H1 (cell line): ENCODE results near the gene CCDC120.

Experiments
- BACH1 ChIP-seq: IDR thresholded peaks from 2 replicates; pipeline ENCODE4 v1.6.1; 2012; ENCODE audit warnings: low read length, improper control_type of control experiment
- BRCA1 ChIP-seq: IDR thresholded peaks from 2 replicates; pipeline ENCODE4 v1.6.1; 2012; ENCODE audit warnings: low read depth, low read length, improper control_type of control experiment
- CTBP2 ChIP-seq: IDR thresholded peaks from 2 replicates; pipeline ENCODE4 v1.7.0; 2011; ENCODE audit warnings: borderline replicate concordance, mild to moderate bottlenecking, moderate library complexity, mixed read lengths, low read length; ENCODE audit not compliant: insufficient read depth, insufficient read length
- EP300 ChIP-seq, 2 experiments: IDR thresholded peaks; 1 replicate in 1 of 2; 2 replicates in 1 of 2; pipeline ENCODE4 v1.6.1; 2011 to 2012; ENCODE audit warnings: low read depth in 2 of 2, low read length in 2 of 2, mild to moderate bottlenecking in 2 of 2, borderline replicate concordance in 1 of 2, inconsistent platforms in 1 of 2, moderate library complexity in 1 of 2
- SAP30 ChIP-seq: fragments of 300-600 bp; sonication (generic); IDR thresholded peaks from 2 replicates; pipeline ENCODE4 v1.7.1; 2012; ENCODE audit warnings: low read length, moderate library complexity, mild to moderate bottlenecking, inconsistent platforms; ENCODE audit not compliant: insufficient read depth, insufficient replicate concordance
- SIN3A ChIP-seq, 2 experiments: IDR thresholded peaks in 1 of 2; conservative IDR thresholded peaks in 1 of 2; 2 replicates each; pipeline ENCODE4 v1.6.1; 2011 to 2012; ENCODE audit warnings: low read length in 2 of 2, improper control_type of control experiment in 1 of 2, low read depth in 1 of 2, mild to moderate bottlenecking in 1 of 2
- SRF ChIP-seq: IDR thresholded peaks from 2 replicates; pipeline ENCODE4 v1.6.1; 2011; ENCODE audit warnings: mild to moderate bottlenecking, low read depth, low read length, moderate library complexity
- TAF7 ChIP-seq: optimal IDR thresholded peaks from 2 replicates; pipeline ENCODE3; 2011; ENCODE audit warnings: low read depth, mild to moderate bottlenecking, inconsistent platforms, low read length, moderate library complexity, borderline replicate concordance
- TBP ChIP-seq: IDR thresholded peaks from 2 replicates; pipeline ENCODE4 v1.6.1; 2011; ENCODE audit warnings: low read depth, low read length, improper control_type of control experiment
- TEAD4 ChIP-seq: IDR thresholded peaks from 2 replicates; pipeline ENCODE4 v1.6.1; 2012; ENCODE audit warnings: low read depth, low read length, inconsistent platforms, mixed read lengths
- TF ChIP-seq, protein P1 (sequence below), 3 experiments: IDR thresholded peaks; 1 replicate in 2 of 3; 2 replicates in 1 of 3; pipeline versions ENCODE4 v1.5.1 to v1.6.1; 2011; ENCODE audit warnings: low read length in 3 of 3, mild to moderate bottlenecking in 3 of 3, inconsistent platforms in 2 of 3, low read depth in 1 of 3, moderate library complexity in 1 of 3; ENCODE audit not compliant: insufficient read depth in 1 of 3; ENCODE audit errors: control extremely low read depth in 1 of 3

- TF ChIP-seq, protein P1, sequence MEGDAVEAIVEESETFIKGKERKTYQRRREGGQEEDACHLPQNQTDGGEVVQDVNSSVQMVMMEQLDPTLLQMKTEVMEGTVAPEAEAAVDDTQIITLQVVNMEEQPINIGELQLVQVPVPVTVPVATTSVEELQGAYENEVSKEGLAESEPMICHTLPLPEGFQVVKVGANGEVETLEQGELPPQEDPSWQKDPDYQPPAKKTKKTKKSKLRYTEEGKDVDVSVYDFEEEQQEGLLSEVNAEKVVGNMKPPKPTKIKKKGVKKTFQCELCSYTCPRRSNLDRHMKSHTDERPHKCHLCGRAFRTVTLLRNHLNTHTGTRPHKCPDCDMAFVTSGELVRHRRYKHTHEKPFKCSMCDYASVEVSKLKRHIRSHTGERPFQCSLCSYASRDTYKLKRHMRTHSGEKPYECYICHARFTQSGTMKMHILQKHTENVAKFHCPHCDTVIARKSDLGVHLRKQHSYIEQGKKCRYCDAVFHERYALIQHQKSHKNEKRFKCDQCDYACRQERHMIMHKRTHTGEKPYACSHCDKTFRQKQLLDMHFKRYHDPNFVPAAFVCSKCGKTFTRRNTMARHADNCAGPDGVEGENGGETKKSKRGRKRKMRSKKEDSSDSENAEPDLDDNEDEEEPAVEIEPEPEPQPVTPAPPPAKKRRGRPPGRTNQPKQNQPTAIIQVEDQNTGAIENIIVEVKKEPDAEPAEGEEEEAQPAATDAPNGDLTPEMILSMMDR (IDR thresholded peaks at IDR 0.05; ENCODE audit: control extremely low read depth in 1 of 3, insufficient read depth in 1 of 3, low read depth in 1 of 3, low read length in 3 of 3) = no peak
- no peak for TF ChIP-seq EP300 (IDR thresholded peaks at IDR 0.05; ENCODE audit: borderline replicate concordance in 1 of 2, low read depth in 2 of 2, low read length in 2 of 2)
- TF ChIP-seq CTBP2 = no peak
- TF ChIP-seq TBP = no peak
- no peak for TF ChIP-seq TAF7
- no peak for TF ChIP-seq TEAD4
- no peak for TF ChIP-seq SRF
- no peak for TF ChIP-seq SAP30
- no peak for TF ChIP-seq BACH1
- TF ChIP-seq BRCA1 = no peak
- TF ChIP-seq SIN3A (conservative IDR thresholded peaks at IDR 0.05 in 1 of 2, IDR thresholded peaks at IDR 0.05 in 1 of 2; ENCODE audit: low read depth in 1 of 2, low read length in 2 of 2) = no peak
Observed at GRCh38 chrX:49059201-49059600, 402 bp downstream of the CCDC120 start.
